ENCODE results near the gene INPP5B. TPM values are rescaled to one million over a fixed set of nuclear protein-coding genes. Genes with fewer than 3 reads are reported as not detected.

INPP5B gene
- total RNA-seq, 1 experiment from 2014 or later = 21.5 TPM

DNA sequence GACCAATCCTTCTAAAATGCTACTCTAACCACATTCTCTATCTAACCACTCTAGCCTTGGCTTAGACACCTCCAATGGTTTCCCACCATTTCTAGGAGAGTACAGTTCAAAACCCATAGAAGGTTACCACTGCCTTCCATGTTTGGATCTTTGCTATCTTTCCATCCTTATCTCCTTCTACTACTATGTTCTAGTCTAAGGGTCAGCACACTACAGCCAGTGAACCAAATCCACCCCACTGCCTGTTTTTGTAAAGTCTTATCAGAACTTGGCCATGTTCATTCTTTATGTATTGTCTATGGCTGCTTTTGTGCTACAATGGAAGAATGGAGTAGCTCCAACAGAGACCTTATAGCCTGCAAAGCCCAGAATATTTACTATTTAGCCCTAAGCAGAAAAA, 93.7 kb downstream of the INPP5B start:
- TF ChIP-seq, protein P1, sequence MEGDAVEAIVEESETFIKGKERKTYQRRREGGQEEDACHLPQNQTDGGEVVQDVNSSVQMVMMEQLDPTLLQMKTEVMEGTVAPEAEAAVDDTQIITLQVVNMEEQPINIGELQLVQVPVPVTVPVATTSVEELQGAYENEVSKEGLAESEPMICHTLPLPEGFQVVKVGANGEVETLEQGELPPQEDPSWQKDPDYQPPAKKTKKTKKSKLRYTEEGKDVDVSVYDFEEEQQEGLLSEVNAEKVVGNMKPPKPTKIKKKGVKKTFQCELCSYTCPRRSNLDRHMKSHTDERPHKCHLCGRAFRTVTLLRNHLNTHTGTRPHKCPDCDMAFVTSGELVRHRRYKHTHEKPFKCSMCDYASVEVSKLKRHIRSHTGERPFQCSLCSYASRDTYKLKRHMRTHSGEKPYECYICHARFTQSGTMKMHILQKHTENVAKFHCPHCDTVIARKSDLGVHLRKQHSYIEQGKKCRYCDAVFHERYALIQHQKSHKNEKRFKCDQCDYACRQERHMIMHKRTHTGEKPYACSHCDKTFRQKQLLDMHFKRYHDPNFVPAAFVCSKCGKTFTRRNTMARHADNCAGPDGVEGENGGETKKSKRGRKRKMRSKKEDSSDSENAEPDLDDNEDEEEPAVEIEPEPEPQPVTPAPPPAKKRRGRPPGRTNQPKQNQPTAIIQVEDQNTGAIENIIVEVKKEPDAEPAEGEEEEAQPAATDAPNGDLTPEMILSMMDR (IDR thresholded peaks at IDR 0.05; ENCODE audit: unreplicated experiment) = no peak
- peaks cover 32% of the 10 kb centered on the region for H3K36me3 Mint-ChIP-seq (ENCODE audit: insufficient read depth, unreplicated experiment)
- no peaks in the 10 kb centered on the region for H3K27me3 Mint-ChIP-seq (ENCODE audit: unreplicated experiment)
- H3K27ac Mint-ChIP-seq (ENCODE audit: unreplicated experiment) = no peak overlapping the region
- no peak for DNase-seq
- intact Hi-C loops (cut with micrococcal nuclease; ENCODE audit: unreplicated experiment) = no loop called here
- no peak overlapping the region for H3K4me3 Mint-ChIP-seq (ENCODE audit: low read depth, unreplicated experiment)
- BruUV-seq (replicated peaks) = no TSS peak
- H3K4me1 Mint-ChIP-seq (ENCODE audit: low read depth, unreplicated experiment) = no peaks in the 10 kb centered on the region
- CTCF ChIA-PET = no interaction called here
- H3K9me3 Mint-ChIP-seq (ENCODE audit: low read depth, unreplicated experiment) = no peaks in the 10 kb centered on the region

DNA sequence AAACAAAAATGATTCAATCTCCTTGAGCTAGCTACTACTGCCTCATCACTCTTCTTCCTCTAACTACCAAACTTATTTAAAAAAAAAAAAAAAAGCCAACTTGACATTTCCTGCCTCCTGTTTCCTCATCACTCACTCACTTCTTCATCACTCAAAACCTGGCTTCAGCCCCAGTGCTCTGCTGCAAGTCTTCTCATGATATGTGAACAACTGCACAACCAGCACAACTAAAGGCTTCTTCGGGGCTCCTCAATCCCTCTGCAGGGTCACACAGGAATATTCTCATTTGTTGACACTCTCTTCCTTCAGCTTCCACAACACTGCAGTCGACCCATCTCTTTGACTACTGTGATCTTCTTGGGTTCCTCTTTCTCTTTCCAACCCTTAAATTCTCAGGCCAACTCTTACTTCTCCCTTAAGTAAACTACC, 95.1 kb downstream of the INPP5B start:
- peaks cover 5% of the 10 kb centered on the region for H3K4me1 Mint-ChIP-seq (ENCODE audit: low read depth, unreplicated experiment)
- TF ChIP-seq, protein P1 (IDR thresholded peaks at IDR 0.05; ENCODE audit: unreplicated experiment) = no peak
- no peaks in the 10 kb centered on the region for H3K9me3 Mint-ChIP-seq (ENCODE audit: low read depth, unreplicated experiment)
- no peak overlapping the region for H3K27ac Mint-ChIP-seq (ENCODE audit: unreplicated experiment)
- no peak for DNase-seq
- no peaks in the 10 kb centered on the region for H3K27me3 Mint-ChIP-seq (ENCODE audit: unreplicated experiment)
- CTCF ChIA-PET = no interaction called here
- peaks cover 22% of the 10 kb centered on the region for H3K36me3 Mint-ChIP-seq (ENCODE audit: insufficient read depth, unreplicated experiment)
- BruUV-seq (replicated peaks) = no TSS peak
- intact Hi-C loops (cut with micrococcal nuclease; ENCODE audit: unreplicated experiment) = no loop called here
- no peak overlapping the region for H3K4me3 Mint-ChIP-seq (ENCODE audit: low read depth, unreplicated experiment)

DNA sequence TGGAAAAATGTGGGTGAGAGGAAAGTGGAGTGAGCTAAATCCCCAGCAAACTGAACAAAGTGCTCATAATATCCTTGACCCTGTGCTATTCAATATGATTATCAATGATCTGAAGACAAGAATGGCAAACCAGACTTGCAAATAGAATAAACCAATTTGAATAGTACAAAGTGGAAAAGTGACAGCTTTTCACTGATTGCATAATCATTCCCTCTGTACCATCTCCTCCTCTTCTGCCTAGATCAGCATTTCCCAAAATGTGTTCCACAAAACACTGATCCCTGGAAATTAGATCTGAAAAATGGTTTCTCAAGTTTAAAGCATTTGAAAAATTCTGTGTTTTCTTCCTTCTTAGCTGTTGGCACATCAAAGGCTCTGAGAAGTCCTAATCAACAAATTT, 95.6 kb downstream of the INPP5B start:
- H3K36me3 Mint-ChIP-seq (ENCODE audit: insufficient read depth, unreplicated experiment) = peaks cover 18% of the 10 kb centered on the region
- CTCF ChIA-PET = interaction anchor here (0.9 kb wide), 1 partner anchor 9 kb away, joined by 6 read pairs; the partner anchor contains the start of gene MTF1
- H3K4me1 Mint-ChIP-seq (ENCODE audit: low read depth, unreplicated experiment) = peaks cover 10% of the 10 kb centered on the region

DNA sequence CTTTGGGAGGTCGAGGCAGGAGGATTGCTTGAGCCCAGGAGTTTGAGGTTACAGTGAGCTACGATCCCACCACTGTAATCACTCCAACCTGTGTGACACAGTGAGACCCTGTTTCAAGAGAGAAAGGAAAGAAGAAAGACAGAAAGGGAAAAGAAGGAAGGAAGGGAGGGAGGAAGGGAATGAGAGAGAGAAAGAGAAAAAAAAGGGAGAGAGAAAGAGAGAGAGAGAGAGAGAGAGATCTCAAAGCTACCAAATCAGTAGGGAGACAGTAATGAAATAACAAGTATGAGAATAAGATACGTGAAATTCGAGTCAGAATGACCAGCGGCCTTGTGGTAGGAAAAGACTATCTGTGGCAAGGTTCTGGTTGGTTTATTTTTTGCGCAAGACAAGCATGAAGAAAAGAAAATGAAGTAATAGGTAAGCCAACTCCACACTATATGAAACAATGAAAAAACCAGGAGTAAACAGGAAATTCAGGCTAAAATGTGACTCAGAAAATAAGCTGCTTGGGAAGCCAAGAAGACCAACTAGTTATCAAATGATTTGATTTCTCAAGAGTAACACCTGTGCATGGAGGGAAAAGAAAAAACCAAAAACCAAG, 96.4 kb downstream of the INPP5B start:
- BruUV-seq (replicated peaks) = no TSS peak
- no peak for DNase-seq
- TF ChIP-seq, protein P1 (IDR thresholded peaks at IDR 0.05; ENCODE audit: unreplicated experiment) = no peak
- Mint-ChIP-seq H3K27ac (ENCODE audit: unreplicated experiment) (no peak overlapping the region), H3K36me3 (ENCODE audit: insufficient read depth, unreplicated experiment) (peaks cover 18% of the 10 kb centered on the region), H3K4me1 (ENCODE audit: low read depth, unreplicated experiment) (peaks cover 17% of the 10 kb centered on the region), H3K9me3 (ENCODE audit: low read depth, unreplicated experiment) (no peaks in the 10 kb centered on the region), H3K27me3 (ENCODE audit: unreplicated experiment) (no peaks in the 10 kb centered on the region), H3K4me3 (ENCODE audit: low read depth, unreplicated experiment) (no peak overlapping the region)
- intact Hi-C loops (cut with micrococcal nuclease; ENCODE audit: unreplicated experiment) = no loop called here
- CTCF ChIA-PET = interaction anchor here (0.6 to 0.9 kb wide), 3 partner anchors 10 to 855 kb away, joined by 3 to 6 read pairs (median 3); partner anchors contain the start of gene MTF1

More for the DNA sequence above, 95.6 kb downstream of the INPP5B start:
- no peak for DNase-seq
- TF ChIP-seq, protein P1 (IDR thresholded peaks at IDR 0.05; ENCODE audit: unreplicated experiment) = no peak
- Mint-ChIP-seq H3K4me3 (ENCODE audit: low read depth, unreplicated experiment) (no peak overlapping the region), H3K27me3 (ENCODE audit: unreplicated experiment) (no peaks in the 10 kb centered on the region), H3K9me3 (ENCODE audit: low read depth, unreplicated experiment) (no peaks in the 10 kb centered on the region), H3K27ac (ENCODE audit: unreplicated experiment) (no peak overlapping the region)
- intact Hi-C loops (cut with micrococcal nuclease; ENCODE audit: unreplicated experiment) = no loop called here
- BruUV-seq (replicated peaks) = no TSS peak

Data from Calu3 (cell line).